Stomach (tissue), 9 donors: ENCODE measurements around the gene MRPL51. TPM values are rescaled to one million over a fixed set of nuclear protein-coding genes. Genes with fewer than 3 reads are reported as not detected.

Experiments used
- DNase-seq, 2 donors: peaks; one replicate each; pipeline versions ENCODE4 v3.0.0 to v3.0.0-alpha.2; 2013 to 2019
- H3K27ac ChIP-seq, 5 donors: fragments of 200-600 bp in 4 of 5; sonication (generic) in 4 of 5; one replicate each; pipeline ENCODE4 v1.5.1; 2013 to 2019; ENCODE audit warnings: mild to moderate bottlenecking in 1 of 5, moderate library complexity in 1 of 5
- H3K27me3 ChIP-seq, 3 donors: fragments of 200-600 bp; sonication (generic); one replicate each; pipeline ENCODE4 v1.5.1; 2017 to 2019; ENCODE audit warnings: mixed run types in 1 of 3
- H3K36me3 ChIP-seq, 4 donors: fragments of 200-600 bp; sonication (generic); 1 replicate in 3 of 4; 2 replicates in 1 of 4; pipeline ENCODE4 v1.5.1; 2016 to 2019
- H3K4me1 ChIP-seq, 4 donors: fragments of 200-600 bp; sonication (generic); one replicate each; pipeline ENCODE4 v1.5.1; 2016 to 2019
- H3K4me3 ChIP-seq, 4 donors: fragments of 200-600 bp; sonication (generic) in 3 of 4; one replicate each; pipeline ENCODE4 v1.5.1; 2016 to 2019; ENCODE audit warnings: mild to moderate bottlenecking in 1 of 4
- H3K9me3 ChIP-seq, 4 donors: fragments of 200-600 bp; sonication (generic); one replicate each; pipeline ENCODE4 v1.5.1; 2016 to 2019
- CTCF ChIP-seq, 7 experiments: fragments of 450-650 bp in 4 of 7; fragments of 200-600 bp in 3 of 7; sonication (generic) in 3 of 7; IDR thresholded peaks; one replicate each; pipeline ENCODE4 v1.5.1; 2016 to 2019; ENCODE audit warnings: antibody characterized with exemption in 7 of 7, control low read depth in 2 of 7, mild to moderate bottlenecking in 1 of 7
- EP300 ChIP-seq: sonication (generic); formaldehyde crosslinking; IDR thresholded peaks from one replicate; pipeline ENCODE4 v1.6.1; 2017; ENCODE audit warnings: antibody characterized with exemption
- POLR2A ChIP-seq, 4 donors: fragments of 450-650 bp; IDR thresholded peaks; one replicate each; pipeline ENCODE4 v1.6.1; 2016; ENCODE audit warnings: antibody characterized with exemption in 4 of 4, control low read depth in 2 of 4, mild to moderate bottlenecking in 1 of 4, moderate library complexity in 1 of 4
- POLR2AphosphoS5 ChIP-seq, 3 donors: sonication (generic); formaldehyde crosslinking; IDR thresholded peaks; one replicate each; pipeline ENCODE4 v1.6.1; 2016; ENCODE audit warnings: antibody characterized with exemption in 3 of 3
- WGBS, 5 donors: extraction: QIAGEN DNeasy Blood & Tissue Kit in 3 of 5; methylation state at CpG; one replicate each; pipeline versions ENCODE4 v1.1.5 to v1.1.7; 2013 to 2018; 5-methylcytosine and 5-hydroxymethylcytosine counted together
- intact Hi-C: fragments of 100-400 bp; cut with DNase I; formaldehyde crosslinking; loops from one replicate; pipeline ENCODE4 v1.15.1; 2023; ENCODE audit warnings: low total_unique reads
- polyA plus RNA-seq, 3 donors: library from polyadenylated mRNA; stranded (reverse); fragments of 200-250 nt; gene quantifications; one replicate each; pipeline ENCODE4 v1.2.3, GENCODE V29; 2013
- total RNA-seq, 5 donors: library from RNA; depleted of rRNA; stranded (reverse); fragments of >200 nt; gene quantifications; one replicate each; pipeline versions ENCODE4 v1.1.0 to v1.2.3, GENCODE V29; 2014 to 2016
- donor health status: healthy with polysubstance abuse.
- donor health status: Bipolar disorder and iron deficiency.
- donor health status: healthy.

The MRPL51 gene
- total and polyA plus RNA-seq, 8 donors, result 26.8 to 146 (median 88.4) TPM

DNA sequence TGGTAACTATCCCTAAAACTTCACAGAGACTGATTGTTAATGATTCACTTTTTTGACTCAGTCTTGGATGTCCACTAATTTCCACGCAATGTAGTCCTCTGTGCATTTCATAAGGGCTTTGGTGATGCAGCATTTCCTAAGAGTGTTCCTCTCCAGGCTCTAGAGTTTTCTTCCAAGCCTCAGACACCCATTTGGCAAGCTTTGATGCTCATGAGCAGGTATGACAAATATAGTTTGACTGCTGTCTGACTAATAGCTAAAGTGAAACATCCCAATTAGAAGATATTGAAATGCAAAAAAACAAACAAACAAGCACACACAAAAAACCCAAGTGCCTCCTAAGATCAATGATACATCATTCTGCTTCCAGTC, 21.1 kb downstream of the MRPL51 start:
- H3K9me3 ChIP-seq, result no peaks in the 10 kb centered on the region
- DNase-seq, result no peak
- H3K4me1 ChIP-seq, result peaks cover 30 to 39% (median 32%) of the 10 kb centered on the region in 4 donors
- H3K4me3 ChIP-seq, result no peak overlapping the region
- no peaks in the 10 kb centered on the region for H3K36me3 ChIP-seq
- H3K27me3 ChIP-seq, result no peaks in the 10 kb centered on the region
- no peak overlapping the region for H3K27ac ChIP-seq
- intact Hi-C loops, result no loop called here
- WGBS, 5 donors, result 73 to 90% (median 88%) methylated on average over 1 of the region's 1 CpG
- TF ChIP-seq POLR2AphosphoS5 (IDR thresholded peaks at IDR 0.05) (no peak), CTCF (IDR thresholded peaks at IDR 0.05) (no peak), POLR2A (IDR thresholded peaks at IDR 0.05) (no peak), EP300 (no peak)

DNA sequence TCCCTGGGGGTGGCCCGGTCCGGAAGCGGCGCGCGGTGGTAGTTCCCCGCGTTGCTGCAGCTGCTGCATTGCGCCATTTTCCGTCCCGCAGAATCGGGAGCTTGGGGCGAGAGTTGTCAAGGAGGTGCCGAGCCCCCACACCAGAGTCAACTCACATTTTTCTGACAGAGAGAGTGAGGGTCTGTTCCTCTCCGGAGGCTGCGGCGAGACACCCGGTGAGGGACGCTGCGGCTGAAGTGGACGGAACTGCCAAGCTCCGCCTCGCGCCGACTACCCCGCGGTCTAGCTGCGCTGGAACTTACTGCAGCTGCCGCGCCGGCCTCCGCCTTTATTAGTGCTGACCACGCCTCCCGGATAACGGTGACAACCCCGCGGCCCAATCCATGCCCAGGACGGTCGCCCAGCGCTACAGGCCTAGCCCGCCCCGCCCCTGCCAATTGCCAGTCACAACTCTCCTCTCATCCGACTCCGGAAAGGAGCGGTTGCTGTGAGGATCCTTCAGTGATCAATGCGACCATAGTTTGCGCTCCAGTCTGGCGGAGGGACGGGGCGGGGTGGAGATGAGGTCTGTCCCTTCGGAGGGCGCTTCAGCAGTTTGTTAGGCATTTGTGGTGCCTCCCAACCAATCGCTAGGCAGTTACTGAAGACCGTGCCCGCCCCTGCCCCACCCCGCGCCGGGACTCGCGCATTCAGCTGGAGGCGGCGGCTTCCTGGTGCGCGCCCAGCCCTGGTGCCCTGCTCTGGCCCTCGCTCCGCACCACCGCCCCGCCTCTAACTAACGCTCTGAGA, 22.5 kb downstream of the MRPL51 start, which contains the start of gene VAMP1:
Gene VAMP1 (minus strand): TSS at position 303 of the 789 bp plus-strand sequence. CDS start 146 bp downstream, at position 157.
- H3K4me3 ChIP-seq, result peak within 1 kb of the TSS; percentile 70 to 88 (median 74)
- H3K4me1 ChIP-seq, result peaks cover 30 to 53% (median 33%) of the 10 kb centered on the region in 4 donors
- peak within 1 kb of the TSS; percentile 86 to 96 (median 91) for H3K27ac ChIP-seq
- H3K36me3 ChIP-seq, result peaks cover 0 to 13% (median 9%) of the 10 kb centered on the region in 4 donors
- intact Hi-C loops, result no loop called here
- peak; percentile 98 to 99 for DNase-seq
- no peaks in the 10 kb centered on the region for H3K27me3 ChIP-seq
- no peaks in the 10 kb centered on the region for H3K9me3 ChIP-seq
- peak; percentile 87 to 100 (median 100) for TF ChIP-seq POLR2AphosphoS5 (IDR thresholded peaks at IDR 0.05)
- peak in 2 of 4 donors; percentile 93 to 97 for TF ChIP-seq POLR2A (IDR thresholded peaks at IDR 0.05)
- TF ChIP-seq EP300, result no peak
- TF ChIP-seq CTCF (IDR thresholded peaks at IDR 0.05), result peak in 1 of 7 experiments; percentile 17
- WGBS, 5 donors, result 0 to 1% (median 0%) methylated on average over 3 to 69 of the region's 69 CpGs

GRCh38 chr12:6469609-6470374, 23.3 kb downstream of the MRPL51 start:
- H3K27me3 ChIP-seq, result no peaks in the 10 kb centered on the region
- H3K4me1 ChIP-seq, result peaks cover 30 to 57% (median 33%) of the 10 kb centered on the region in 4 donors
- H3K9me3 ChIP-seq, result no peaks in the 10 kb centered on the region
- H3K4me3 ChIP-seq, result peak overlapping the region; percentile 70 to 88 (median 74)
- TF ChIP-seq EP300 (no peak), POLR2A (IDR thresholded peaks at IDR 0.05) (no peak), POLR2AphosphoS5 (IDR thresholded peaks at IDR 0.05) (no peak), CTCF (IDR thresholded peaks at IDR 0.05) (no peak)
- peak overlapping the region; percentile 86 to 96 (median 91) for H3K27ac ChIP-seq
- peaks cover 2 to 19% (median 14%) of the 10 kb centered on the region in 4 donors for H3K36me3 ChIP-seq
- WGBS, 5 donors, result 23 to 30% (median 27%) methylated on average over 12 to 16 of the region's 16 CpGs
- intact Hi-C loops, result loop anchor here (10.0 kb wide), 1 partner anchor 145 kb away; no protein-coding TSS in a partner anchor
- no peak for DNase-seq

- Histone ChIP-seq H3K27ac (peak overlapping the region in 3 of 5 donors; percentile 5 to 96 (median 11)), H3K4me3 (peak overlapping the region; percentile 70 to 88 (median 74)), H3K36me3 (peaks cover 9 to 26% (median 21%) of the 10 kb centered on the region in 4 donors), H3K9me3 (no peaks in the 10 kb centered on the region), H3K27me3 (no peaks in the 10 kb centered on the region), H3K4me1 (peaks cover 30 to 64% (median 33%) of the 10 kb centered on the region in 4 donors)
- no peak for DNase-seq
- TF ChIP-seq POLR2A (IDR thresholded peaks at IDR 0.05) (no peak), POLR2AphosphoS5 (IDR thresholded peaks at IDR 0.05) (no peak), CTCF (IDR thresholded peaks at IDR 0.05) (no peak)
- intact Hi-C loops, result loop anchor here (10.0 kb wide), 1 partner anchor 144 kb away; no protein-coding TSS in a partner anchor
- 66 to 79% (median 76%) methylated on average over 6 of the region's 6 CpGs for WGBS, 5 donors
These were observed 24.0 kb downstream of the MRPL51 start for GRCh38 chr12:6469092-6469491.
